ENCODE measurements around the gene RFLNA. TPM values are rescaled to one million over a fixed set of nuclear protein-coding genes. Genes with fewer than 3 reads are reported as not detected.
"Not testable (repeated sequence)": the region's sequence is repeated elsewhere in the genome, so short reads cannot be mapped to it uniquely, and the experiment has no call there.

Gene RFLNA
- total RNA-seq, 8 experiments from 2014 or later = 3.2 to 21.2 (median 4.9) TPM

DNA sequence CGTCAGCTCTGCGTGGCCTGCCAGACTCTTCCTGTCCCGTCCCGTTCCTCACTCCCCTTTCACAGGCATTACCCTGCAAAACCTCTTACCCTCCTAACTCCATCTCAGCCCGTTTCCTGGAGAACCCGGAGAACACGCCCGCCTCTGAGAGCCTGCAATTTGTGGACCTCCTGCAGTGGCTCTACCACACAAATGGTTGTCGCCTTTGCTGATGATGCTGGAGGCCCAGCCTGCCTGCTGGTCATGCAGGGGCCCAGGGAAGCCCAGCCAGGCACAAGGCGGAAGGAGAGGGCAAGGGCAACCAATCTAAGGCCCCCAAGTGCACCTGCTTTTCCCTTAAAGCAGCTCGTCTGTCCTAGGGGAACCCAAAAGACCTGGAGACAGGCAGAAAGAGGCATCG lies 22.5 kb downstream of the RFLNA start:
- in situ Hi-C loops (cut with MboI; ENCODE audit: low pct_unique_long_range_greater_than_20kb in 2 of 9, low sequenced_read_pairs in 9 of 9, unreplicated experiment in 9 of 9) = loop anchor here in 5 of 9 experiments (10.0 to 25.0 kb wide), 3 partner anchors 255 to 280 kb away; no protein-coding TSS in a partner anchor
- Histone ChIP-seq H3K4me3 (no peak overlapping the region), H3K27ac (no peak overlapping the region), H3K4me1 (replicated peaks in 1 of 2) (peaks cover 24 to 25% of the 10 kb centered on the region in 2 donors)
- ATAC-seq (replicated peaks in 6 of 8) = no peak
- WGBS, 10 experiments = 40 to 100% (median 73%) methylated on average over 1 to 7 of the region's 12 CpGs; no CpG with 5 or more reads in 1 of the 10 experiments

DNA sequence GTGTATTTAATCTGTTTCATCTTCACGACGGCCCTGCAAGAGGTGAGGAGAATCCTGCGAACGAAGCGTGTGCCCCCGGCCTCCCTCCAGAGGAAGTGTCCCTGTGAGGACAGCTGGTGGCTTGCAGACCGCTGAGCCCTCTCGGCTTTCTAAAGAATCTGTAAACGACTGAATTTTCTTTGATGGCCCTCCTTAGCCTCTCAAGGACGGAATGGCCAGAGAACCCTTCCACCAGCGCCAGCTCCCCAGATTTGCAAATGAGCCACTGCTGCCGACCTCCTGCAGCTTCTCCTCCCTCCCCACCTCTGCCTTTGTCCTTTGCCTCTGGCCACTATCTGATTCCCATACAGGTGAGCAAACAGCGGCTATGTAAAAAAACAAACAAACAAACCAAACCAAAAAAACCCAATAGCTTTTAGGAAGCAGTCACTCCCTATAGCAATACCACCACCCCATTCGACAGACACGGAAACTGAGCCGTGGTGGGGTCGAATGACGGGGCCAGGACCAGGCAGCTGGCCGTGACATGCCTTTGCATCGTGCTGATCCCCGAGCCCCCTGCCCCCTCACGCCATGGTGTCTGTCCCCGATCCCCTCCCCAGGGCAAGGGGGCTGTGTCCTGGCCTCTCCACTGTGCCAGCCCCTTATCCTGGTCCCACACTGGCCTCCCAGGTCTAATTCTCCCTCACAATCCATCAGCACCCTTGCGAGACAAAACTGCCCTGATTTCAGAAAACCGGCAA lies 23.6 kb downstream of the RFLNA start:
- Histone ChIP-seq H3K27ac (no peak overlapping the region), H3K4me1 (replicated peaks in 1 of 2) (peaks cover 24 to 25% of the 10 kb centered on the region in 2 donors), H3K4me3 (no peak overlapping the region)
- WGBS, 10 experiments = 50 to 95% (median 60%) methylated on average over 2 to 4 of the region's 25 CpGs; no CpG with 5 or more reads in 6 of the 10 experiments
- in situ Hi-C loops (cut with MboI; ENCODE audit: low pct_unique_long_range_greater_than_20kb in 2 of 9, low sequenced_read_pairs in 9 of 9, unreplicated experiment in 9 of 9) = loop anchor here in 5 of 9 experiments (10.0 to 25.0 kb wide), 3 partner anchors 256 to 281 kb away; no protein-coding TSS in a partner anchor
- ATAC-seq (replicated peaks in 6 of 8) = no peak

DNA sequence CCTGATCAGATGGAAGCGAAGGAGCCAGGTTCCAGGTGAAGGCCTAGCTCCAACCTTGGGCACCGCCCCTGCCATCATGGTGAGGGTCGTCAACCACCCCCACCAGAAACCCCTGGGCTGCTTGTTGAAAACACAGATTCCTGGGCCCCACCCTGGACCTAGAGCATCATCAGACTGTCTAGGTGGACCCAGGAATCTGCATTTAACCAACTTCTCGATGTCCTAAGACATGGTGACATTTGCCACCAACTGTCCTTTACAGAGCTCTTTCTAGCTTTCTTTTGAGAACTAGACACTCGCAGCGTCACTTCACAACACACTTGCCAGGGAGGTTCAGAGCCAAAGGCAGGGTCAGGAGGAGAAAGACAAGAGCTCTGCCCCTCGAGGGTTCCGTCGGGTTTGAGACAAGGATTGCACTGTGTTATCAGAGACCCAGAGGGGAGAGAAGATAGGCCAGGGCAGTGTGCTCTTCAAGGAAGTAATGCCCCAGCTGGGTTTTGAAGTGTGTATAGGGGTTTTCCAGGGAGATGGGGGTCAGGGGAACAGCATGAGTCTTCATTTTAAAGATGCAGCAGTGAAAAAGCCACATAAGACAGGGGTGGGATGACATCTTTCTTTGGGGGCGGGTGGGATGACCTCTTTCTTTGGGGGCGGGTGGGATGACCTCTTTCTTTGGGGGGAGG lies 24.6 kb downstream of the RFLNA start:
- 89 to 93% methylated on average over 3 to 5 of the region's 11 CpGs; no CpG with 5 or more reads in 8 of the 10 experiments for WGBS, 10 experiments
- H3K4me3 ChIP-seq = no peak overlapping the region
- in situ Hi-C loops (cut with MboI; ENCODE audit: low pct_unique_long_range_greater_than_20kb in 2 of 9, low sequenced_read_pairs in 9 of 9, unreplicated experiment in 9 of 9) = loop anchor here in 5 of 9 experiments (10.0 to 25.0 kb wide), 3 partner anchors 257 to 282 kb away; no protein-coding TSS in a partner anchor

DNA sequence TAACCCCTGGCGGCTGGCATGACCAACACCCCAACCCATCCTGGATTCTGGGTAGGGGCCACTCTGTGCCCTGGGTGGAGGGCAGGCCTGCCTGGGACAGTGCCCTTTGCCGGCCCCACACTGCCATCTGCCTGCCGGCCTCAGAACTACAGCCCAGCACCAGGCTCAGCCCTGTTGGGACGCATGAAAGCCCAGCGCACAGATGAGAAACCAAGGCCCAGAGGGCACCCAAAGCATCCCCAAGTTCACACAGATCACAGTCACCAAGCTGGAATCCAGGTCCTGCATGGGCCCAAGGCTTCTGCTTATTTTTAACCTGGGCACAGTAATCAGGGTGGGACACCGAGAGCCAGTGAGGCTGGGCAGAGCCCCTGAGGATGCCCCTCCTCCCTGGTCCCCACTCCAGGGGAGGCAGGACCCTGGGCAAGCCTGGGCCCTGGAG lies 26.2 kb downstream of the RFLNA start:
- H3K27ac ChIP-seq = no peak overlapping the region
- WGBS, 10 experiments = 0 to 83% (median 22%) methylated on average over 1 to 3 of the region's 6 CpGs; no CpG with 5 or more reads in 7 of the 10 experiments
- peak; percentile 61 to 87 (median 74) for ATAC-seq (replicated peaks in 6 of 8)

More for the DNA sequence above, 24.6 kb downstream of the RFLNA start:
- Histone ChIP-seq H3K27ac (no peak overlapping the region), H3K4me1 (replicated peaks in 1 of 2) (peaks cover 24 to 25% of the 10 kb centered on the region in 2 donors)
- ATAC-seq (replicated peaks in 6 of 8) = no peak

DNA sequence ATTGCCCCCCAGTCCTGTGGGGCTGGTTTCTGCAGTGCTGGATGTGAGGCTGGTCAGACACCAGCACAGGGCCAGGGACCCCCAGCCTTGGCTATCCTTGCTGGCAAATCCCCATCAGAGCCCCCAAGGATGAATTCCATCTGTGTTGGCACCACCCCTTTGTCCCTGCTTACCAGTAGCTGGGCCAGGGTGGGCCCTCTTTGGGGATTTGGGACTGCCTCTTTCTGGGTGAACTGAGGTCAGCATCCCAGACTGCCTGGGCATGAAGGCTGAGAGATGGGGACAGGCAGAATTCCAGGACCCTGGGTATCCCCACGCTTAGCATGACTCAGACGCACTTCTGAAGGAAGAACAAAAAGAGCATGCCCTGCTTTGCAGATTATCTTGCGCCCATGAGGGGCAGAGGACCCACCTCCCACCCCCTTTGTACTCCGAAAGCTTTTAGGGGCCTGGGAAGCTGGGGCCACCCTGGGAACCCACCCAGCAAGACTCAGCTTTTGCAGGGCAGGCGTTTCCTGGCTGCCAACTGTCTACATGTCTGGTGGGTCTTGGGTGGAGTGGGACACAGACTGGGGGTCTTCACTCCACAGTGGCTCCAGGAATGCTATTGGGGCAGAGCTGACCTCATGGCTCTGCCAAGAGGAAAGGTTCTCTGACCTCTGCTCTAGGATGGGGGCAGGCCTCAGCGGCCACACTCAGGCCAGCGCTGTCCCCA lies 26.8 kb downstream of the RFLNA start:
- in situ Hi-C loops (cut with MboI; ENCODE audit: low pct_unique_long_range_greater_than_20kb in 2 of 9, low sequenced_read_pairs in 9 of 9, unreplicated experiment in 9 of 9) = loop anchor here in 3 of 9 experiments (25.0 kb wide), 2 partner anchors 259 to 284 kb away; no protein-coding TSS in a partner anchor
- no peak overlapping the region for H3K4me3 ChIP-seq

More for the DNA sequence above, 26.2 kb downstream of the RFLNA start:
- Histone ChIP-seq H3K4me3 (no peak overlapping the region), H3K4me1 (replicated peaks in 1 of 2) (peaks cover 13 to 15% of the 10 kb centered on the region in 2 donors)
- in situ Hi-C loops (cut with MboI; ENCODE audit: low pct_unique_long_range_greater_than_20kb in 2 of 9, low sequenced_read_pairs in 9 of 9, unreplicated experiment in 9 of 9) = loop anchor here in 3 of 9 experiments (25.0 kb wide), 2 partner anchors 259 to 284 kb away; no protein-coding TSS in a partner anchor

DNA sequence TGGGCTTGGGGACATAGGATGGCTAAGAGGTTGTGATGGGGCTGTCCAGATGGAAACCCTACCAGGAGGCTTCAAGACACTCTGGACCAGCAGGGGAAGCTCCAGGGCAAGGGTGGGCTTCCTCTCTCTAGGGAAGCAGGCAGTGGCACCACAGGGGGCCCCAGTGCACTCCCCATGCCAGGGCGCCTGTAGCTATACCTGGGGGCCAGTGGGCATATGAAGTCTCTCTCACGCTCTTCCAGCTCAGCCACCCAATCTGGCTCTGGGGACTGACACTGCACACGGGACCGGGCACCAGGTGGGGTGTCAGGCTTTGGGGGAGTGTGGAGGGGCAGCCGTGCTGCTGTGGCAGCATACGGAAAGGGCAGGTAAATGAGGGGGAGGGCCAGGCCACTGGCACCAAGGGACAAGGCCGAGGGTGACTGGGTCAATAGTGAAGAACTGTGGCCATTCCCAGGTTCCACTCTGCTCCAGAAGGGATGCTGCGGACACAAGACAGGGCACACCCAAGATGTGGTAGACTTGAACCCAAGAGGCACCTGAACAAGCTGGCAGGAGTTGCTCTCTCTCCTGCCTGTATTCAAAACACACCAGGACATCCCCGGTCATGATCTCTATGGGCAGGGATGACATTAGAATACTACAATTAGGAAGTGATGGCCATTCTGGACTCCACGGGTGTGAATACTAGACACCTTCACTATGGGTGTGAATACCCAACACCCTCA lies 27.5 kb downstream of the RFLNA start:
- ATAC-seq (replicated peaks in 6 of 8) = no peak
- WGBS, 10 experiments = 66 to 100% (median 100%) methylated on average over 1 to 4 of the region's 10 CpGs; no CpG with 5 or more reads in 3 of the 10 experiments
- peaks cover 3 to 9% of the 10 kb centered on the region in 2 donors for H3K4me1 ChIP-seq (replicated peaks in 1 of 2)
- H3K4me3 ChIP-seq = no peak overlapping the region
- no peak overlapping the region for H3K27ac ChIP-seq
- in situ Hi-C loops (cut with MboI; ENCODE audit: low pct_unique_long_range_greater_than_20kb in 2 of 9, low sequenced_read_pairs in 9 of 9, unreplicated experiment in 9 of 9) = loop anchor here in 3 of 9 experiments (25.0 kb wide), 2 partner anchors 260 to 285 kb away; no protein-coding TSS in a partner anchor

More for the DNA sequence above, 26.8 kb downstream of the RFLNA start:
- H3K27ac ChIP-seq = no peak overlapping the region
- WGBS, 10 experiments = 8 to 93% (median 83%) methylated on average over 2 of the region's 7 CpGs; no CpG with 5 or more reads in 7 of the 10 experiments
- H3K4me1 ChIP-seq (replicated peaks in 1 of 2) = peaks cover 10 to 11% of the 10 kb centered on the region in 2 donors
- ATAC-seq (replicated peaks in 6 of 8) = peak in 4 of 8 experiments; percentile 1 to 18 (median 6)

DNA sequence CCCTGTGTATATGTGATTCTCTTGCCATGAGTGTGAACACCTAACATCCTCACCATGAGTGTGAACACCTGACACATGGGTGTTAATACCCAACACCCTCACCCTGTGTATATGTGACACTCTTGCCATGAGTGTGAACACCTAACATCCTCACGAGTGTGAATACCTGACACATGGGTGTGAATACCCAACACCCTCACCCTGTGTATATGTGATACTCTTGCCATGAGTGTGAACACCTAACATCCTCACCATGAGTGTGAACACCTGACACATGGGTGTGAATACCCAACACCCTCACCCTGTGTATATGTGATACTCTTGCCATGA lies 28.1 kb downstream of the RFLNA start:
- H3K4me1 ChIP-seq (replicated peaks in 1 of 2); H3K4me3 ChIP-seq; ATAC-seq (replicated peaks in 6 of 8); H3K27ac ChIP-seq: not testable (repeated sequence)
- in situ Hi-C loops (cut with MboI; ENCODE audit: low pct_unique_long_range_greater_than_20kb in 2 of 9, low sequenced_read_pairs in 9 of 9, unreplicated experiment in 9 of 9) = loop anchor here in 3 of 9 experiments (25.0 kb wide), 2 partner anchors 261 to 286 kb away; no protein-coding TSS in a partner anchor
- WGBS, 10 experiments = no CpG with 5 or more reads among the region's 1 CpG

DNA sequence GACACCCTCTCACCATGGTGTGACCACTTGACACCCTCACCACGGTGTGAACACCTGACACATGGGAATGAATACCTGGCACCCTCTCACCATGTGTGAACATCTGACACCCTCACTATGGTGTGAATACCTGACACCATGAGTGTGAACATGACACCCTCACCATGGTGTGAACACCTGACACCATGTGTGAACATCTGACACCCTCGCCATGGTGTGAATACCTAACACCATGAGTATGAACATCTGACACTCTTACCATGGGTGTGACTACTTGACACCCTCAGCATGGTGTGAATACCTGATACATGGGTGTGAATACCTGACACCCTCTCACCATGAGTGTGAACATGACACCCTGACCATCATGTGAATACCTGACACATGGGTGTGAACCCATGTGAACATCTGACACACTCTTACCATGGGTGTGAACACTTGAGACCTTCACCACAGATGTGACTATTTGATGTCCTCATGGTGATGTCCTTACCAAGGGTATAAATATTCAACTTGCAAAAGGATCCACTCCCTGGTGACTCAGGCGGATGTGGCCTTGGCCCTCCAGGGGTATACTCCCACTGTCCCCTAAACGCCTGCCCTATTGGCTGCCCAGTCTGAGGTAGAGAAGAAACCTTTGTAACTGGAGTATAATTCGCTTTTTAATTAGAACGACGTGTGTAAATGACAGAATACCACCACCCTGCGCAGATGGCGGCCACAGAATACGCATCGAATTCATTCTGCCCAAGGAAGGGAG lies 29.1 kb downstream of the RFLNA start:
- 80 to 100% (median 86%) methylated on average over 1 to 9 of the region's 11 CpGs; no CpG with 5 or more reads in 4 of the 10 experiments for WGBS, 10 experiments
- peaks cover 13% of the 10 kb centered on the region in 2 donors for H3K4me1 ChIP-seq (replicated peaks in 1 of 2)
- no peak overlapping the region for H3K27ac ChIP-seq
- in situ Hi-C loops (cut with MboI; ENCODE audit: low pct_unique_long_range_greater_than_20kb in 2 of 9, low sequenced_read_pairs in 9 of 9, unreplicated experiment in 9 of 9) = loop anchor here in 3 of 9 experiments (25.0 kb wide), 2 partner anchors 262 to 287 kb away; no protein-coding TSS in a partner anchor
- ATAC-seq (replicated peaks in 6 of 8) = peak in 2 of 8 experiments; percentile 34 to 42
- H3K4me3 ChIP-seq = no peak overlapping the region

DNA sequence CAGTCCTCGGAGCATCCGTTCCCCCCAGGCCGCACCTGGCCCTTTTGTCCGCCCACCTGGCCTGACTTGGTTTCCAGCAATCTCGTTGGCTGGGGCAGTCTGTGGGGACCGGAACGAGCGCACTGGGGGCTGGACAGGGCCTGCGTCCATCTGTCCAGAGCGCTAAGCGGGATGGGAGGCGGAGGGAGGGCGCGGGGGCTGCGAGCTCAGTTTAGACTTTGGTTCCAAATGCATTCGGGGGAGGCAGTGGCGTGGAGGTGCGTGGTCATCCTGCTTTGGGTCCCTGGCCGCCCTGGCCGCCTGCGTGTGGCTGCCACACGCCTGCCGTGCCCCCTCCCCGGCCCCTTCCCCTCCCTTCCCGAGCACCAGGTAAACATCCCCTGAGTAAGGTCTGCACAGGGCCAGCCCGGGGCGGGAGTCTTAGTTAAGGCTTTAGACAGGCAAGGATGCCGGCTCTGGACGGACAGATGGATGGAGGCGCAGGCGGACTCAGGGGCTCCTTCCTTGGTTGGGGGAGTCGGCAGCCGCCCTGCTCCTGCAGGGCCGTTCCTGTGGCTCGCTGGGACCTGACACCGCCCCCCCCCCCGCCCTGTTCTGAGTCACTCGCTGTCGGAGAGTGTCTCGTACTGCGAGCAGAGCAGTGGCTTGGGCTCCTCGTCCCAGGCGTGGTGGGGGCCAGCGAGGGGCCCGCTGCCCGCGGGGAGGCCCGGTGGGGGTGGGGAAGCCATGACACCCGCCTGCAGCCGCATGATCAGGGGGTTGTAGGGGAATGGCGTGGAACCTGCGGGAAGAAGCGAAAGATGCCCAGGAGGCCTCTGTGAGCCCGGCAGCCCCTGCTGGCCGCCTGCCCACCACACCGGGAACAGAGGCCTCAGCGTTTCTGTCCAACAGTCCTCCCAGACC lies 30.2 kb downstream of the RFLNA start:
- in situ Hi-C loops (cut with MboI; ENCODE audit: low pct_unique_long_range_greater_than_20kb in 2 of 9, low sequenced_read_pairs in 9 of 9, unreplicated experiment in 9 of 9) = loop anchor here in 4 of 9 experiments (25.0 kb wide), 3 partner anchors 263 to 437 kb away; no protein-coding TSS in a partner anchor
- ATAC-seq (replicated peaks in 6 of 8) = no peak
- Histone ChIP-seq H3K4me3 (no peak overlapping the region), H3K27ac (no peak overlapping the region), H3K4me1 (replicated peaks in 1 of 2) (peaks cover 13 to 17% of the 10 kb centered on the region in 2 donors)
- 67 to 100% (median 93%) methylated on average over 1 to 13 of the region's 57 CpGs; no CpG with 5 or more reads in 6 of the 10 experiments for WGBS, 10 experiments

DNA sequence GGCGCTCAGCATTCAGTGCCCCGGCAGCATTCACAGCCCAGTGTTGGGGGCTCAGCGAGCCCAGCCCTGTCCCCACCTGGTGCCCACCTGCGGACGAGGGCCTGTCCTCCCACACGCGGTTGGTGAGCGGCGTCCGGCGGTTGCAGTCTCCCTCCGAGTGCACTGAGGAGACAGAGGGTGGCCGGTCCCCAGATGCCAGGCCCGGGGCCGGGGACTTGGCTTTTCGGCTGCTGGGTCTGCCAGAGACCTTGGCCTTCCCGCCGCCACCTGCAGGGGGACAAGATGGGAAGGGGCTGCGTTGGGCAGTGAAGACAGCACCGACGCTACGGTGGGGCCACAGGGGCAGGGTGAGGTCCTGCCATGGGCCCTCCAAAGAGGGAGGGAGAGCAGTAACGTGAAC lies 31.2 kb downstream of the RFLNA start:
- WGBS, 10 experiments = 97 to 100% (median 97%) methylated on average over 1 to 11 of the region's 23 CpGs; no CpG with 5 or more reads in 7 of the 10 experiments
- H3K4me3 ChIP-seq = no peak overlapping the region
- no peak for ATAC-seq (replicated peaks in 6 of 8)
- H3K4me1 ChIP-seq (replicated peaks in 1 of 2) = peaks cover 13 to 17% of the 10 kb centered on the region in 2 donors
- H3K27ac ChIP-seq = no peak overlapping the region
- in situ Hi-C loops (cut with MboI; ENCODE audit: low pct_unique_long_range_greater_than_20kb in 2 of 9, low sequenced_read_pairs in 9 of 9, unreplicated experiment in 9 of 9) = loop anchor here in 1 of 9 experiments (25.0 kb wide), 1 partner anchor 436 kb away; no protein-coding TSS in a partner anchor

Measured in motor neuron (in vitro differentiated cells).